Kidney epithelial cell (primary cell): ENCODE measurements around the gene SAMSN1. TPM values are rescaled to one million over a fixed set of nuclear protein-coding genes. Genes with fewer than 3 reads are reported as not detected.

Experiments used
- DNase-seq: peaks from one replicate; pipeline ENCODE4 v3.0.0-alpha.2; 2010; ENCODE audit warnings: low read depth
- H3K27me3 ChIP-seq: 2 replicates; pipeline ENCODE4 v1.6.0; 2011; ENCODE audit warnings: low read length; ENCODE audit not compliant: control insufficient read depth, insufficient read depth
- H3K36me3 ChIP-seq: 2 replicates; pipeline ENCODE4 v1.5.1; 2011; ENCODE audit warnings: low read length; ENCODE audit not compliant: control insufficient read depth, insufficient read depth
- H3K4me3 ChIP-seq: 2 replicates; pipeline ENCODE4 v1.5.1; 2011; ENCODE audit warnings: low read depth, mild to moderate bottlenecking, control low read depth, low read length
- CTCF ChIP-seq: IDR thresholded peaks from 2 replicates; pipeline ENCODE4 v1.5.1; 2011; ENCODE audit warnings: mild to moderate bottlenecking, moderate library complexity, low read length, control low read depth, inconsistent platforms; ENCODE audit not compliant: insufficient read depth, poor library complexity, severe bottlenecking
- total RNA-seq: library from RNA; depleted of rRNA; stranded (reverse); fragments of >200 nt; gene quantifications from 2 replicates; pipeline ENCODE4 v1.2.3, GENCODE V29; 2015

SAMSN1 gene
- total RNA-seq, 1 donor from 2014 or later = 0.04 TPM

GRCh38 chr21:14484188-14485009 is 61.7 kb downstream of the SAMSN1 start:
- DNase-seq = no peak
- TF ChIP-seq CTCF = no peak
- Histone ChIP-seq H3K36me3 (no peaks in the 10 kb centered on the region), H3K27me3 (no peaks in the 10 kb centered on the region), H3K4me3 (no peak overlapping the region)

GRCh38 chr21:14483296-14483695 is 62.8 kb downstream of the SAMSN1 start:
- no peak overlapping the region for H3K4me3 ChIP-seq
- H3K36me3 ChIP-seq = no peaks in the 10 kb centered on the region
- no peak for TF ChIP-seq CTCF
- H3K27me3 ChIP-seq = no peaks in the 10 kb centered on the region
- no peak for DNase-seq

- no peak for DNase-seq
Measured at GRCh38 chr21:14482165-14482564, 64.0 kb downstream of the SAMSN1 start.

GRCh38 chr21:14480411-14481031 is 65.6 kb downstream of the SAMSN1 start:
- no peaks in the 10 kb centered on the region for H3K36me3 ChIP-seq
- H3K27me3 ChIP-seq = no peaks in the 10 kb centered on the region
- DNase-seq = no peak
- no peak for TF ChIP-seq CTCF
- no peak overlapping the region for H3K4me3 ChIP-seq

More at GRCh38 chr21:14482165-14482564, 64.0 kb downstream of the SAMSN1 start:
- H3K27me3 ChIP-seq = no peaks in the 10 kb centered on the region
- H3K36me3 ChIP-seq = no peaks in the 10 kb centered on the region
- TF ChIP-seq CTCF = no peak
- no peak overlapping the region for H3K4me3 ChIP-seq

- no peaks in the 10 kb centered on the region for H3K27me3 ChIP-seq
- no peak for DNase-seq
- no peak overlapping the region for H3K4me3 ChIP-seq
- H3K36me3 ChIP-seq = no peaks in the 10 kb centered on the region
- TF ChIP-seq CTCF = no peak
Measured at GRCh38 chr21:14479241-14479786, 66.8 kb downstream of the SAMSN1 start.
